ENCODE data around the gene ABLIM1. TPM values are rescaled to one million over a fixed set of nuclear protein-coding genes. Genes with fewer than 3 reads are reported as not detected.

Gene ABLIM1
- total RNA-seq, 1 donor from 2014 or later: 152 TPM

GRCh38 chr10:114605155-114605797 lies 52.8 kb downstream of the ABLIM1 start:
- H3K4me3 ChIP-seq (ENCODE audit: low read depth, low read length): no peak overlapping the region
- TF ChIP-seq CTCF (IDR thresholded peaks at IDR 0.05; ENCODE audit: insufficient read depth, low read length, severe bottlenecking): no peak
- DNase-seq (ENCODE audit: low read depth) (peak; percentile 47), FAIRE-seq (no peak)
- H3K36me3 ChIP-seq (ENCODE audit: control insufficient read depth, insufficient read depth, low read length): no peaks in the 10 kb centered on the region
- no peaks in the 10 kb centered on the region for H3K27me3 ChIP-seq (ENCODE audit: control insufficient read depth, insufficient read depth, low read length)

GRCh38 chr10:114604357-114605130 lies 53.5 kb downstream of the ABLIM1 start:
- no peak for DNase-seq (ENCODE audit: low read depth)
- no peak overlapping the region for H3K4me3 ChIP-seq (ENCODE audit: low read depth, low read length)
- H3K36me3 ChIP-seq (ENCODE audit: control insufficient read depth, insufficient read depth, low read length): no peaks in the 10 kb centered on the region
- FAIRE-seq: no peak
- H3K27me3 ChIP-seq (ENCODE audit: control insufficient read depth, insufficient read depth, low read length): no peaks in the 10 kb centered on the region
- TF ChIP-seq CTCF (IDR thresholded peaks at IDR 0.05; ENCODE audit: insufficient read depth, low read length, severe bottlenecking): no peak

GRCh38 chr10:114603948-114604347 lies 54.1 kb downstream of the ABLIM1 start:
- FAIRE-seq (no peak), DNase-seq (ENCODE audit: low read depth) (peak; percentile 65)

GRCh38 chr10:114603303-114603702 lies 54.8 kb downstream of the ABLIM1 start:
- no peaks in the 10 kb centered on the region for H3K36me3 ChIP-seq (ENCODE audit: control insufficient read depth, insufficient read depth, low read length)
- H3K27me3 ChIP-seq (ENCODE audit: control insufficient read depth, insufficient read depth, low read length): no peaks in the 10 kb centered on the region
- FAIRE-seq (no peak), DNase-seq (ENCODE audit: low read depth) (no peak)
- no peak overlapping the region for H3K4me3 ChIP-seq (ENCODE audit: low read depth, low read length)
- TF ChIP-seq CTCF (IDR thresholded peaks at IDR 0.05; ENCODE audit: insufficient read depth, low read length, severe bottlenecking): no peak

More at GRCh38 chr10:114603948-114604347, 54.1 kb downstream of the ABLIM1 start:
- no peak overlapping the region for H3K4me3 ChIP-seq (ENCODE audit: low read depth, low read length)
- no peak for TF ChIP-seq CTCF (IDR thresholded peaks at IDR 0.05; ENCODE audit: insufficient read depth, low read length, severe bottlenecking)
- no peaks in the 10 kb centered on the region for H3K36me3 ChIP-seq (ENCODE audit: control insufficient read depth, insufficient read depth, low read length)
- no peaks in the 10 kb centered on the region for H3K27me3 ChIP-seq (ENCODE audit: control insufficient read depth, insufficient read depth, low read length)

GRCh38 chr10:114600057-114600456 lies 58.0 kb downstream of the ABLIM1 start:
- DNase-seq (ENCODE audit: low read depth) (no peak), FAIRE-seq (no peak)
- no peaks in the 10 kb centered on the region for H3K27me3 ChIP-seq (ENCODE audit: control insufficient read depth, insufficient read depth, low read length)
- H3K4me3 ChIP-seq (ENCODE audit: low read depth, low read length): no peak overlapping the region
- H3K36me3 ChIP-seq (ENCODE audit: control insufficient read depth, insufficient read depth, low read length): no peaks in the 10 kb centered on the region
- no peak for TF ChIP-seq CTCF (IDR thresholded peaks at IDR 0.05; ENCODE audit: insufficient read depth, low read length, severe bottlenecking)
